GM20000 (cell line): ENCODE results near the gene YEATS2.

Source experiments
- DNase-seq: peaks from one replicate; pipeline ENCODE4 v3.0.0; 2012; ENCODE audit warnings: low spot score
- TF ChIP-seq, protein P1 (sequence below): IDR thresholded peaks from 2 replicates; pipeline ENCODE4 v1.5.1; 2012; ENCODE audit warnings: mild to moderate bottlenecking, control low read depth; ENCODE audit errors: extremely low read depth, missing control alignments

YEATS2 gene

DNA sequence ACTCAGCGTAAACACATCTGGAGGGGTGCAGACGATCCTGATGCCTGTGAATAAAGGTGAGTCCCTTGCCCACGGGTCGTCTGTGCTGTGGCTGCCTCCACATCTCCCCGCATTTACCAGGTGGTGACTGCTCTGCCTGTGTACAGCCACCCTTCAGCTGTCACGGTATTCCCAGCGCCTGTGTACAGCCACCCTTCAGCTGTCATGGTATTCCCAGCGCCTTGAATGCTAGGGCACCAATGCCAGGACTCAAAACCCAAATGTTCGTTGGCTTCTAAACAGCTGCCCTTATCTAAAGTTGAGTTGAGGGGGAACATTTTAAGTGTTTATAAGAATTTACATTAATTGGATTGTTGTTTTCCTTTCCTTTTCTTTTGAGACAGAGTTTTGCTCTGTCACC, 100.4 kb downstream of the YEATS2 start:
- TF ChIP-seq, protein P1, sequence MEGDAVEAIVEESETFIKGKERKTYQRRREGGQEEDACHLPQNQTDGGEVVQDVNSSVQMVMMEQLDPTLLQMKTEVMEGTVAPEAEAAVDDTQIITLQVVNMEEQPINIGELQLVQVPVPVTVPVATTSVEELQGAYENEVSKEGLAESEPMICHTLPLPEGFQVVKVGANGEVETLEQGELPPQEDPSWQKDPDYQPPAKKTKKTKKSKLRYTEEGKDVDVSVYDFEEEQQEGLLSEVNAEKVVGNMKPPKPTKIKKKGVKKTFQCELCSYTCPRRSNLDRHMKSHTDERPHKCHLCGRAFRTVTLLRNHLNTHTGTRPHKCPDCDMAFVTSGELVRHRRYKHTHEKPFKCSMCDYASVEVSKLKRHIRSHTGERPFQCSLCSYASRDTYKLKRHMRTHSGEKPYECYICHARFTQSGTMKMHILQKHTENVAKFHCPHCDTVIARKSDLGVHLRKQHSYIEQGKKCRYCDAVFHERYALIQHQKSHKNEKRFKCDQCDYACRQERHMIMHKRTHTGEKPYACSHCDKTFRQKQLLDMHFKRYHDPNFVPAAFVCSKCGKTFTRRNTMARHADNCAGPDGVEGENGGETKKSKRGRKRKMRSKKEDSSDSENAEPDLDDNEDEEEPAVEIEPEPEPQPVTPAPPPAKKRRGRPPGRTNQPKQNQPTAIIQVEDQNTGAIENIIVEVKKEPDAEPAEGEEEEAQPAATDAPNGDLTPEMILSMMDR, result no peak
- DNase-seq, result no peak

DNA sequence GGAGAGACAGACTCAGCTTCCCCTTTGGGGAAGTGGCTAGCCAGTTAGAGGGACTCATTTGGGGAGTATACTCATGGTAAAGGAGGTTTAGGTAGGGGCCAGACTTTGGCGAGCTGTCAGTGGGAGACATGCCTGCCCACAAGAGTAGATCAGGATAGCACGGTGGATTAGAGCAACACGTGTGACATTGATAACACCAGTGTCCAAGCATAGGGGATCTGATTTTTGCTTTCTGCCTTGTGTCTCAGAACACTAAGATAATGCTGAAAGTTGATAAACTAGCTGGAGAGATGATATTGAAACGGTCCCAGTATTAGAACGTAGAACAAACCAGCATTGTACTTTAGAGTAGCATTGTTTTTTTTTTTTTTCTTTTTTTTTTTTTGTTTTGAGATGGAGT, 101.9 kb downstream of the YEATS2 start:
- no peak for DNase-seq
- TF ChIP-seq, protein P1, result no peak

DNA sequence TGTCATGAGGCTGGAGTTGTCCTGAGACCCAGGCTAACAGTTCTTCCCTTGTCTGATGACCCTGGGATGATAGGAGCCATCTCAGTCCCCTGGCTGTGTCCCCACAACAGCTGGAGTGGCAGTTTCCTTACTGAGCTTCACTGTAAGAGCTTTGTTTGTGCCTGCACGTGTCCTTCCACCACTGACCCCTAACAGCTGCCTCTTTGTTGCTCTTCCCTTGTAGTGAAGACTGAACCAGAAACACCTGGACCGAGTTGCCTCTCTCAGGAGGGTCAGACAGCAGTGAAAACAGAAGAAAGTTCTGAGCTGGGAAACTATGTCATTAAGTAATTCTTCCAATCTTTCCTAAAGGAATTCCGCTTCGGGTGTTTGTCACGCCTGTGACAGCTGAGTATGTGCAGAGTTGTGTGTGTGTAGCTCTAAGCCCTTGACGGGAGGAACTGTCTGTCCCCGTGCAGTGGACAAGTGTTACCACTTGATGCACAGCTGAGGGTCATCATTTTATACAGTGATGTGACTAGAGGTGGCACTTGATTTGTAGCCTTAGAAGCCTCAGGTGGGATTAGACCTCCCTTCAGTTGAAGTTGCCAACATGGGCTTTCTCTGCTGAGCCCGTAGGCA, 102.8 kb downstream of the YEATS2 start:
- TF ChIP-seq, protein P1, result no peak
- DNase-seq, result no peak

DNA sequence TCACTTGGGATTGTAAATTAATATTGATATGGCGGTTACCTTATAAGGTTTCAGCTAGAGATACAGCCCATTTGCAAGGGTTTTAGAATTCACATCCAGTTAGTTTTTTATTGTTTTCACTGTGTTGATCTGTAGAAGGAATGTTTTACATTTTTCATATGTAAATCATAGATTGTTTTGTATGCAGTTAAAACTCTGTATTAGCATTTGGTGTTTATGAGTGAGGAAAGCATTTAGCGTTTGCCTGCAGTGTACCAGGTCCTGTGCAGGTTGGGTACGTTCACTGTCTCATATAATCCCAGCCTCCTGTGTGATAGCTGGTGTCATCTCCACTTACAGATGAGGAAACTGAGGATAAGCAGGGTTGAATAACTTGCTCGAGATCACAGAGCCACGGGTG, 104.0 kb downstream of the YEATS2 start:
- TF ChIP-seq, protein P1, result no peak
- DNase-seq, result no peak

DNA sequence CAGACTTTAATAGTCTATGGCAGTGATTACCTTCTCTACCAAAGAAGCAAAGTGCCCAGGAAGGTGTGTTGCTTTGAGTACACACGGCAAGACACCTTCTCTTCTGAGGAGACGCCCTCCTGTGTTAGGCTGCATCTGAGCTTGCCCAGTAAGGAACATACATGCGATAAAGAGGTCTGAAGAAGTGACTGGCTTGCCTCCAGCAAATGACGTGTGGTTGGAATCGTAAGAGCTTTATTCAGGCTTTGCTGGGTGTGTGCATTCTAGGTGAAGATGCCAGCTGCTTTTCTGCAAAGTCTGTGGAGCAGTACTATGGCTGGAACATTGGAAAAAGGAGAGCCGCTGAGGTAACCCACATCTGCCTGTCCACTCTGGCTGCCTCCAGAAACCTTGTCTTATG, 105.4 kb downstream of the YEATS2 start:
- DNase-seq, result no peak
- TF ChIP-seq, protein P1, result no peak

DNA sequence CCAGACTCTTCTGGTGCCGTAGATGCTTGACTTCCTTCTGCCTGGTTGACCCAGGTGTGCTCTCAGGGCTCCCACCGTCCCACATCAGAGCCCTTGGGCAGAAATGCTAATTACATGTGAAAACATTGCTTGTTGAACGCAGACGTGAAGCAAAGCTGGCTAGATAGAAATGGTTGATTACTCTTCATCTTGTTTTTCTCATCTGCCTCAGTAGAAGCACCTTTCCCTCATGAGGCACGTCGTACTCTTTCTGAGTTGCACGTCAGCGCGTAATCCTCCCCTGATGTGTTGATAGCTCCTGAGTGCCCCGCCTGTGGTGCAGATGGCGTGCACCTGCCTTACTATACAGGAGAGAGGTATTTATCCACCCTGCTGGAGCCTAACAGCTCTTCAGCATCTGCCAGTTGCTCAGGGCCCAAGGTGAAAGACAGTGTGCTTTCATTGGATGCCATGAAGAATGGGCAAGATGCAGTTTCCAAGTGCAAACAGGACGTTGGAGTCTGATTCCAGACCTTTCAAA, 109.7 kb downstream of the YEATS2 start:
- DNase-seq, result no peak
- TF ChIP-seq, protein P1, result no peak

DNA sequence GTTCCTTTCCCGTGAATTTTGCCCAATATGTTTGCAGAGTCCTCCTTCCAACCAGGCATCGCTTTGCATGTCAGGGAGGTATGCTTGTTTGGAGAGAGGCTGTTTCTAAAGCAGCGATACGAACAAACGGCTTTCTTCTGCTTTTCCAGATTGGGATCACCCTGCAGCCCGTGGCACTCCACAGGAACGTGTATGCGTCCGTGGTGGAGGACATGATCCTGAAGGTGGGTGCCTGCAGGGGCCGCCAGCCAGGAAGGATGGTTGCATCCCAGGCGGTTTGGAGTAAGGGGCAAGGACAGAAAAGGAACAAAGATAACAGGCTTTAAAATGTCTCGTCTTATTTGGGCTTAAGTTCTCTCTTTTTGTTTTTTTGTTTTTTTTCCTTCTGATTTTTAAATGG, 110.3 kb downstream of the YEATS2 start:
- TF ChIP-seq, protein P1, result no peak
- DNase-seq, result no peak
